Ishikawa (cell line): ENCODE measurements around the gene RASA1.

Experiments
- CEBPB ChIP-seq: IDR thresholded peaks from 2 replicates; pipeline ENCODE4 v1.6.1; 2012
- CREB1 ChIP-seq: IDR thresholded peaks from 2 replicates; pipeline ENCODE4 v1.6.1; 2012; ENCODE audit warnings: low read depth
- EGR1 ChIP-seq: IDR thresholded peaks from 2 replicates; pipeline ENCODE4 v1.6.1; 2012
- EP300 ChIP-seq: IDR thresholded peaks from 2 replicates; pipeline ENCODE4 v1.6.1; 2012; ENCODE audit warnings: borderline replicate concordance
- FOXM1 ChIP-seq: IDR thresholded peaks from 2 replicates; pipeline ENCODE4 v1.6.1; 2012; ENCODE audit warnings: low read depth, borderline replicate concordance
- NFIC ChIP-seq: IDR thresholded peaks from 2 replicates; pipeline ENCODE4 v1.6.1; 2012
- RAD21 ChIP-seq: IDR thresholded peaks from 2 replicates; pipeline ENCODE4 v1.6.1; 2012; ENCODE audit warnings: low read depth
- REST ChIP-seq: IDR thresholded peaks from 2 replicates; pipeline ENCODE4 v1.6.1; 2012; ENCODE audit warnings: low read depth, mild to moderate bottlenecking
- TAF1 ChIP-seq: IDR thresholded peaks from 2 replicates; pipeline ENCODE4 v1.6.1; 2012; ENCODE audit warnings: low read depth, mild to moderate bottlenecking
- TCF12 ChIP-seq: IDR thresholded peaks from 2 replicates; pipeline ENCODE4 v1.6.1; 2012; ENCODE audit warnings: low read depth
- TEAD4 ChIP-seq: IDR thresholded peaks from 2 replicates; pipeline ENCODE4 v1.6.1; 2012
- YY1 ChIP-seq: IDR thresholded peaks from 2 replicates; pipeline ENCODE4 v1.6.1; 2012; ENCODE audit warnings: low read depth
- ZBTB7A ChIP-seq: IDR thresholded peaks from 2 replicates; pipeline ENCODE4 v1.6.1; 2012; ENCODE audit warnings: low read depth
- TF ChIP-seq, protein P1 (sequence below): IDR thresholded peaks from 2 replicates; pipeline ENCODE4 v1.6.1; 2012

DNA sequence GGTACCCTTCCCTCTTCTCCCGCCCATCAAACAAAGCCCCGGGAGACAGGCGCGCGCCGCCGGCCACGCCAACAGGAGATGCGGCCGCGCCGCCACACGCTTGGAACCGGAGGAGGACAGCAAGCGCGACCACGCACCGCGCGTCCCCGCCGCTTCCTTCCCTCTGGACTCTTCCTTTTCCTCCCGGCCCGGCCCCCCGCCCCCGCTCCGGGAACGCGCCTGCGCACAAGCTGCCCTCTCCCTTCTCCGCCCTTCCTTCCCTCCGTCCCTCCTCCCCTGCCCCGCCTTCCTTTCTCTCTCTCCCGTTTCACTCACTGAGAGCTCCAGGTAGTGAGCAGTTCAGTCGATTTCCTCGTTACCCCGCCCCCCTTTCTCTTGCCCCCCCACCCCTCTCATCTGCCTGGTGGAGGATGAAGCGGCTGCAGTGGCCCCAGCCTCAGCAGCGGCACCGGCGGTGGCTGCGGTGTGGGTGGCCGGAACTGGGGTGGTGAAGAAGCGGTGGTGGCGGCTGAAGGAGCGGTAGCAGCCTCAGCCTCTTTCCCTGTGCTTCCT is at the start of gene RASA1:
- TF ChIP-seq EP300 (0 out of 2 replicates have a peak, but pooled peaks have one; percentile 12), TEAD4 (0 out of 2 replicates have a peak, but pooled peaks have one; percentile 14), TAF1 (peak; percentile 88), NFIC (peak; percentile 27; the same call in 1 of the 2 replicates), CREB1 (no peak), TCF12 (peak; percentile 59), RAD21 (no peak; the same call in 1 of the 2 replicates), REST (0 out of 2 replicates have a peak, but pooled peaks have one; percentile 21), EGR1 (peak; percentile 98), YY1 (peak; percentile 28; the same call in 1 of the 2 replicates), FOXM1 (no peak), CEBPB (no peak), ZBTB7A (peak; percentile 68; the same call in 1 of the 2 replicates)
- TF ChIP-seq, protein P1, sequence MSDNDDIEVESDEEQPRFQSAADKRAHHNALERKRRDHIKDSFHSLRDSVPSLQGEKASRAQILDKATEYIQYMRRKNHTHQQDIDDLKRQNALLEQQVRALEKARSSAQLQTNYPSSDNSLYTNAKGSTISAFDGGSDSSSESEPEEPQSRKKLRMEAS = peak; percentile 83
